Adrenal gland (tissue), 12 donors: ENCODE measurements around the gene ADIRF. TPM values are rescaled to one million over a fixed set of nuclear protein-coding genes. Genes with fewer than 3 reads are reported as not detected.
A peak's percentile ranks its signal among the peaks of the same experiment; 100 is the strongest.

Experiments used
- DNase-seq, 7 donors: peaks; one replicate each; pipeline ENCODE4 v3.0.0-alpha.2; 2019 to 2020
- H3K27ac ChIP-seq, 5 donors: fragments of 200-600 bp; sonication (generic) in 4 of 5; 1 replicate in 3 of 5; 2 replicates in 2 of 5; pipeline versions ENCODE4 v1.5.1 to v1.8.0; 2016 to 2020; ENCODE audit warnings: mild to moderate bottlenecking in 1 of 5
- H3K27me3 ChIP-seq: fragments of 200-600 bp; 2 replicates; pipeline ENCODE4 v1.8.0; 2021
- H3K36me3 ChIP-seq, 2 donors: fragments of 200-600 bp; replicated peaks in 1 of 2; 1 replicate in 1 of 2; 2 replicates in 1 of 2; pipeline versions ENCODE4 v1.5.1 to v1.8.0; 2018 to 2022
- H3K4me1 ChIP-seq, 2 donors: fragments of 200-600 bp; replicated peaks in 1 of 2; 1 replicate in 1 of 2; 2 replicates in 1 of 2; pipeline versions ENCODE4 v1.5.1 to v1.8.0; 2018 to 2021
- H3K4me3 ChIP-seq, 4 donors: fragments of 200-600 bp; sonication (generic) in 3 of 4; one replicate each; pipeline ENCODE4 v1.5.1; 2016 to 2018
- H3K9me3 ChIP-seq, 3 donors: fragments of 200-600 bp; sonication (generic) in 1 of 3; replicated peaks in 1 of 3; 1 replicate in 2 of 3; 2 replicates in 1 of 3; pipeline versions ENCODE4 v1.5.1 to v1.8.0; 2016 to 2021
- POLR2A ChIP-seq, 2 donors: fragments of 450-650 bp; IDR thresholded peaks; one replicate each; pipeline ENCODE4 v1.6.1; 2017; ENCODE audit warnings: antibody characterized with exemption in 2 of 2, mild to moderate bottlenecking in 2 of 2, moderate library complexity in 1 of 2
- WGBS, 4 donors: extraction: QIAGEN DNeasy Blood & Tissue Kit in 2 of 4; methylation state at CpG; one replicate each; pipeline versions ENCODE4 v1.1.5 to v1.1.7; 2013 to 2017; 5-methylcytosine and 5-hydroxymethylcytosine counted together
- intact Hi-C, 2 donors: fragments of 100-400 bp; cut with DNase I; formaldehyde crosslinking; loops; one replicate each; pipeline versions ENCODE4 v1.14.1 to v1.15.0; 2022 to 2023
- polyA plus RNA-seq, 3 donors: library from polyadenylated mRNA; stranded (reverse); fragments of 200-250 nt in 2 of 3; fragments of 350-450 nt in 1 of 3; fragmentation: Illumina TruSeq in 1 of 3; extraction: RNeasy Lipid Tissue Mini Kit (QIAGEN cat#74804) in 1 of 3; gene quantifications; one replicate each; pipeline ENCODE4 v1.2.3, GENCODE V29; 2013 to 2014
- total RNA-seq, 9 donors: library from RNA; depleted of rRNA in 4 of 9; stranded (reverse); fragments of >200 nt in 4 of 9; fragments of 120-200 nt in 1 of 9; fragmentation: NEBNext Ultra II Directional in 1 of 9; extraction: Animal tissue kit (Norgen Biotek cat#: 25700) in 1 of 9; gene quantifications; one replicate each; pipeline versions ENCODE4 v1.1.0 to v1.2.4, GENCODE V29; 2013 to 2023
- TF ChIP-seq, protein P1 (sequence below), 6 experiments: fragments of 450-650 bp in 4 of 6; fragments of 200-600 bp in 2 of 6; sonication (generic) in 1 of 6; IDR thresholded peaks; 1 replicate in 5 of 6; 2 replicates in 1 of 6; pipeline versions ENCODE4 v1.5.1 to v1.8.0; 2016 to 2021; ENCODE audit warnings: antibody characterized with exemption in 6 of 6, mild to moderate bottlenecking in 2 of 6, moderate library complexity in 1 of 6
- donor health status: healthy with polysubstance abuse.
- donor health status: Bipolar disorder and iron deficiency.
- donor health status: DM: yes; HTN: yes; CAD: no.
- donor health status: DM: no; HTN: no; CAD: no.
- donor health status: DM: no; HTN: no; CAD: no.
- donor health status: DM: yes; HTN: yes; CAD: no.

Gene ADIRF
- total and polyA plus RNA-seq, 12 donors: 3.3 to 592 (median 22.6) TPM

DNA sequence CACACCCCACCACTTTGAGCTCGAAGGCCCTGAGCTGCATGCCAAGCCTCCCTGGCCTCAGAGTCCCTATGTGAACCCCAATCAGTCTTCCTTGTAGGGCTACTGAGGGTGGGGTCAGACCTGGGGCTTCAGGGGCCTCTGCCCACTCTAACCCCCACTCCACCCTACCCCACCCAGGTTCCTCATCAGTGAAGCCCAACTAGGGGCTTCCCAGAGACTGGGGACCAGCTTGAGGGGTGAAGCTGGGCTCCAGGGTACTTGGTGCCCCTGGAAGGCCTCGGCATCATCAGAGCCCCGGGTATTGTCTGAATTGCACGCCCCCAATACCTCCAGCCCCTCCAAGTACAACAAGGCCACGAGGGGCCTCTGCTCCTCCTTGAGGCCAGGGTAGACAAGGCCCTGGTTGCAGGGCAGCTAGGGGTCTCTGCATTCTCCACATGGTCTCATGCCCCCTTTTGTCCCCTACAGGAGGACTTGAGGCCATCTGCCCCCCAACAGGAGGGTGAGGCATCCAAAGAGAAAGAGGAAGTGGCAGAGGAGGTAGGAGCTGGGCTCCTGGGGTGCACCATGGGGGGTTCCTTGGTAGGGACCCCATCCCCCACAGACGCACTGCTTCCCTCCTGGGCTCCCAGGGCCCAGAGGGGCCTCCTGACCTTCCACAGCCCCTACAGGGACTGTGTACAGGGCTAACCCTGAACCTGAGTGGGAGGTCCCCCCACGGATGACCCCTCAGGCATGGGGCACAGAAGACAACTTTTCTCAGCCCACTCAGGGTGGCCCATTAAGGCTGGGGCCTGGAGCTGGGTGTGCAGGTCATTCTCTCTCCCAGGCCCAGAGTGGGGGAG, 5.9 kb upstream of the ADIRF start:
- H3K27me3 ChIP-seq: no peaks in the 10 kb centered on the region
- TF ChIP-seq, protein P1, sequence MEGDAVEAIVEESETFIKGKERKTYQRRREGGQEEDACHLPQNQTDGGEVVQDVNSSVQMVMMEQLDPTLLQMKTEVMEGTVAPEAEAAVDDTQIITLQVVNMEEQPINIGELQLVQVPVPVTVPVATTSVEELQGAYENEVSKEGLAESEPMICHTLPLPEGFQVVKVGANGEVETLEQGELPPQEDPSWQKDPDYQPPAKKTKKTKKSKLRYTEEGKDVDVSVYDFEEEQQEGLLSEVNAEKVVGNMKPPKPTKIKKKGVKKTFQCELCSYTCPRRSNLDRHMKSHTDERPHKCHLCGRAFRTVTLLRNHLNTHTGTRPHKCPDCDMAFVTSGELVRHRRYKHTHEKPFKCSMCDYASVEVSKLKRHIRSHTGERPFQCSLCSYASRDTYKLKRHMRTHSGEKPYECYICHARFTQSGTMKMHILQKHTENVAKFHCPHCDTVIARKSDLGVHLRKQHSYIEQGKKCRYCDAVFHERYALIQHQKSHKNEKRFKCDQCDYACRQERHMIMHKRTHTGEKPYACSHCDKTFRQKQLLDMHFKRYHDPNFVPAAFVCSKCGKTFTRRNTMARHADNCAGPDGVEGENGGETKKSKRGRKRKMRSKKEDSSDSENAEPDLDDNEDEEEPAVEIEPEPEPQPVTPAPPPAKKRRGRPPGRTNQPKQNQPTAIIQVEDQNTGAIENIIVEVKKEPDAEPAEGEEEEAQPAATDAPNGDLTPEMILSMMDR (IDR thresholded peaks at IDR 0.05): no peak
- no peak for TF ChIP-seq POLR2A (IDR thresholded peaks at IDR 0.05)
- peak in 2 of 7 donors; percentile 9 to 43 for DNase-seq
- 78 to 96% (median 87%) methylated on average over 5 to 7 of the region's 7 CpGs for WGBS, 4 donors
- H3K36me3 ChIP-seq: no peaks in the 10 kb centered on the region
- H3K27ac ChIP-seq: peak overlapping the region in 1 of 5 donors; percentile 32
- no peak overlapping the region for H3K4me3 ChIP-seq
- H3K9me3 ChIP-seq: no peaks in the 10 kb centered on the region
- intact Hi-C loops: no loop called here
- H3K4me1 ChIP-seq: peaks cover 42 to 54% of the 10 kb centered on the region in 2 donors

DNA sequence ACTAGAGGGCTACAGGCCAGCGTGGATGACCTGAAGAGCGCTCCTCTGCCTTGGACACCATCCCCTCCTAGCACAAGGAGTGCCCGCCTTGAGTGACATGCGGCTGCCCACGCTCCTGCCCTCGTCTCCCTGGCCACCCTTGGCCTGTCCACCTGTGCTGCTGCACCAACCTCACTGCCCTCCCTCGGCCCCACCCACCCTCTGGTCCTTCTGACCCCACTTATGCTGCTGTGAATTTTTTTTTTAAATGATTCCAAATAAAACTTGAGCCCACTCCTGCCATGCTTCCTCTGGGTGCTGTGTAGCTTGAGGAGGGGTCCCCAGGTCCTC, 5.3 kb upstream of the ADIRF start:
- intact Hi-C loops: no loop called here
- 91 to 98% (median 95%) methylated on average over 7 of the region's 7 CpGs for WGBS, 4 donors
- no peak overlapping the region for H3K27ac ChIP-seq
- DNase-seq: peak in 4 of 7 donors; percentile 11 to 46 (median 18)
- TF ChIP-seq, protein P1 (IDR thresholded peaks at IDR 0.05): no peak
- no peak for TF ChIP-seq POLR2A (IDR thresholded peaks at IDR 0.05)
- no peak overlapping the region for H3K4me3 ChIP-seq
- H3K27me3 ChIP-seq: no peaks in the 10 kb centered on the region
- H3K4me1 ChIP-seq: peaks cover 40 to 54% of the 10 kb centered on the region in 2 donors
- H3K36me3 ChIP-seq: no peaks in the 10 kb centered on the region
- H3K9me3 ChIP-seq: no peaks in the 10 kb centered on the region

DNA sequence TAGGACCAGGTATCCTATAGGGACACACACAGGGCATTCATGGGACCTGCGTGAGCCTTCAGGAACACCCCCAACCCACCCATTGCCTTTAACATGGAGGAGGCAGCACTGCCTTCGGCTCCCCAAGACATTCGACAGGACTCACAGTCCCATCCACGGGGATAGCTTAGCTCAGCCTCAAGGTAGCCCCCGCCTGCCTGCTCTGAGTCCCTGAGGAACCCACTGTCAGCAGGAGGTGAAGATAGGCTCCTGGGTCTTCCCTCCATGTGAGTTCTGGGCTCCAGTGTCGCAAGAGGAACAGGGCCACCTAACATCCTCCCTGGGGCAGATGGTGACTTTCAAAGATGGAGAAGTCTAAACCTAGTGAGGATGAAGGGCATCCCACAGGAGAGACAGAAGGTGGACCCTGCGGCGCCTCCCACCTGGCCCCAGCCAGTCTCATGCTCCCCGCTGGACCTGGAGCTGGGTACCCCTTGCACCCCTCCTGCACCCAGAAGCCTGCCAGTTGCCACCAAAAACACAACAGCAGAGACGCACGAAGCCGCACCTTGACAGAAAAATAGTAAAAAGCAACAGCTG, 4.9 kb upstream of the ADIRF start:
- 93 to 97% (median 94%) methylated on average over 3 to 12 of the region's 12 CpGs for WGBS, 4 donors
- intact Hi-C loops: no loop called here
- no peaks in the 10 kb centered on the region for H3K9me3 ChIP-seq
- H3K4me1 ChIP-seq: peaks cover 35 to 51% of the 10 kb centered on the region in 2 donors
- no peak overlapping the region for H3K4me3 ChIP-seq
- H3K36me3 ChIP-seq: no peaks in the 10 kb centered on the region
- peak in 3 of 7 donors; percentile 15 to 47 (median 36) for DNase-seq
- H3K27ac ChIP-seq: no peak overlapping the region
- H3K27me3 ChIP-seq: no peaks in the 10 kb centered on the region
- TF ChIP-seq, protein P1 (IDR thresholded peaks at IDR 0.05): no peak
- no peak for TF ChIP-seq POLR2A (IDR thresholded peaks at IDR 0.05)

DNA sequence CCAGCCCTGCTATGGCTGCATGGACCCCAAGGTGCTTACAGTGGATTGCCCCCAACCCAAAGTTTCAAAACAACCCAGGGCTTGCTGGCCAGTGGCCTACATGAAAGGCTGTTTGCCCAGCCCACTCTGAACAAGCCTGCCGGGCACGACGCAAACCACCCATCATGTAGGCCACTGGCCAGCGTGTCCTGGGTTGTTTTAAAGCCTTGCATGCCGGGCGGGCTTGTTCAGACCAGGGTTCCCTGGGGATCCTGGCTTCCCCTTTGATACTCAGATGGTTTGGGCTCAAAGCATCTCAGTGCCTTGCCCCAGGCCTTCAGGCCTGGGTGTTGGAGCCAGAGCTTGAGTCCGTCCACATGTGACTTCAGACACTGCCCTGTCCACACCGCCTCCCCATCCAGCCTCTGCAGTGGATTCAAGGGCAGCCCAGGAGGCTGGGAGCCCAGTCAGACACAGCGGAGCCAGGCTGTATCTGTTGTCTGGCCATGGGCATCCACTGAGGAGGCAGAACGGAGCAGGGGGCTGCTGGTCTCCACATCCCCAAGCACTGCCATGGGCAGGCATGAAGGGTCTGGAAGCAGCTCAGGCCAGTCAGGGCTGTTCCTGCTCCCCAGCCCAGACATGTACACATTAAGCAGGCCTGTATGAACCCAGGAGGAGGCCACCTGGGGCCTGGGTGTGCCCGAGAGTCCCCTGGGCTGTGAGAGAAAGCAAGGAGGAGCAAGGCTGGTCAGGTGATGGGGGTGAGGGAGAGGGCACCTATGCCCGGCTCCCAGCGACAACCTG, 4.0 kb upstream of the ADIRF start:
- intact Hi-C loops: no loop called here
- Histone ChIP-seq H3K9me3 (no peaks in the 10 kb centered on the region), H3K36me3 (no peaks in the 10 kb centered on the region), H3K27me3 (no peaks in the 10 kb centered on the region), H3K27ac (peak overlapping the region in 1 of 5 donors; percentile 13), H3K4me3 (no peak overlapping the region), H3K4me1 (peaks cover 29 to 50% of the 10 kb centered on the region in 2 donors)
- TF ChIP-seq, protein P1 (IDR thresholded peaks at IDR 0.05): no peak
- TF ChIP-seq POLR2A (IDR thresholded peaks at IDR 0.05): no peak
- WGBS, 4 donors: 67 to 85% (median 76%) methylated on average over 4 to 13 of the region's 13 CpGs
- peak in 5 of 7 donors; percentile 15 to 55 (median 40) for DNase-seq
